IMR-90 (cell line): ENCODE results near the gene PRKN. TPM values are rescaled to one million over a fixed set of nuclear protein-coding genes. Genes with fewer than 3 reads are reported as not detected.

Experiments
- ATAC-seq: fragments of 200-7000 bp; cut with Tn5 transposase; 2 replicates; pipeline ENCODE4 v1.9.1; 2020; ENCODE audit warnings: low read depth, mild to moderate bottlenecking, moderate library complexity
- BruUV-seq: library from RNA; stranded (reverse); fragments of 400-500 nt; replicated peaks from 2 replicates; lab custom pipeline; 2021; lab: Mats Ljungman, UMichigan
- CTCF ChIA-PET: fragments of 300-600 bp; formaldehyde crosslinking; extraction: SDS; loops from one replicate; lab custom pipeline; 2021; ENCODE audit warnings: antibody characterized with exemption; lab: Yijun Ruan, JAX
- POLR2A ChIA-PET: fragments of 300-600 bp; sonication (Branson Sonifier 250); formaldehyde crosslinking; loops from one replicate; lab custom pipeline; 2022; ENCODE audit warnings: antibody characterized with exemption; ENCODE audit not compliant: unreplicated experiment; lab: Charles Lee
- DNase-seq: peaks from one replicate; pipeline ENCODE4 v3.0.0; 2013
- H2AFZ ChIP-seq: replicated peaks from 2 replicates; pipeline ENCODE3; 2013; ENCODE audit warnings: low read length, mild to moderate bottlenecking; ENCODE audit not compliant: poor library complexity
- H2AK5ac ChIP-seq: 2 replicates; pipeline ENCODE4 v1.6.1; 2013; ENCODE audit warnings: low read depth, low read length, inconsistent platforms
- H2AK9ac ChIP-seq: replicated peaks from 2 replicates; pipeline ENCODE3; 2013; ENCODE audit warnings: mild to moderate bottlenecking, low read depth, low read length, moderate library complexity; ENCODE audit not compliant: poor library complexity
- H2BK120ac ChIP-seq: 2 replicates; pipeline ENCODE4 v1.6.1; 2013; ENCODE audit warnings: low read depth, low read length, inconsistent platforms
- H2BK15ac ChIP-seq: 3 replicates; pipeline ENCODE4 v1.6.1; 2013; ENCODE audit warnings: low read depth, low read length, inconsistent platforms
- H2BK20ac ChIP-seq: 2 replicates; pipeline ENCODE4 v1.6.1; 2013; ENCODE audit warnings: low read depth, mild to moderate bottlenecking, inconsistent platforms, low read length, moderate library complexity
- H2BK5ac ChIP-seq: 2 replicates; pipeline ENCODE4 v1.6.1; 2013; ENCODE audit warnings: mild to moderate bottlenecking, low read depth, low read length, inconsistent platforms; ENCODE audit not compliant: poor library complexity, severe bottlenecking
- H3K14ac ChIP-seq: replicated peaks from 2 replicates; pipeline ENCODE4 v1.6.1; 2013; ENCODE audit warnings: low read depth, low read length, inconsistent platforms
- H3K18ac ChIP-seq: 2 replicates; pipeline ENCODE4 v1.6.1; 2013; ENCODE audit warnings: low read depth, low read length, control low read depth
- H3K23ac ChIP-seq: 2 replicates; pipeline ENCODE4 v1.6.1; 2013; ENCODE audit warnings: low read depth, low read length, inconsistent platforms
- H3K27ac ChIP-seq: 2 replicates; pipeline ENCODE4 v1.5.1; 2013; ENCODE audit warnings: mild to moderate bottlenecking, control low read depth, low read length; ENCODE audit not compliant: insufficient read depth
- H3K27me3 ChIP-seq: 2 replicates; pipeline ENCODE4 v1.6.1; 2013; ENCODE audit warnings: low read length; ENCODE audit not compliant: control insufficient read depth, insufficient read depth
- H3K36me3 ChIP-seq: 2 replicates; pipeline ENCODE4 v1.6.1; 2013; ENCODE audit warnings: low read length, mixed read lengths; ENCODE audit not compliant: control insufficient read depth, insufficient read depth
- H3K4ac ChIP-seq: 2 replicates; pipeline ENCODE4 v1.6.1; 2013; ENCODE audit warnings: low read depth, low read length, inconsistent platforms
- H3K4me1 ChIP-seq: 2 replicates; pipeline ENCODE4 v1.6.1; 2013; ENCODE audit warnings: low read length, mixed read lengths; ENCODE audit not compliant: control insufficient read depth, insufficient read depth
- H3K4me2 ChIP-seq: 2 replicates; pipeline ENCODE4 v1.6.1; 2013; ENCODE audit warnings: low read depth, mild to moderate bottlenecking, control low read depth, low read length, moderate library complexity
- H3K4me3 ChIP-seq: 2 replicates; pipeline ENCODE4 v1.5.1; 2013; ENCODE audit warnings: low read depth, mild to moderate bottlenecking, control low read depth, low read length, moderate library complexity; ENCODE audit not compliant: insufficient read depth
- H3K56ac ChIP-seq: 2 replicates; pipeline ENCODE4 v1.6.1; 2013; ENCODE audit warnings: low read length, inconsistent platforms; ENCODE audit not compliant: insufficient read depth; ENCODE audit errors: extremely low read depth
- H3K79me1 ChIP-seq, 2 experiments: 2 replicates each; pipeline ENCODE4 v1.6.1; 2013; ENCODE audit warnings: low read length in 2 of 2, inconsistent platforms in 1 of 2, low read depth in 1 of 2
- H3K9ac ChIP-seq: 2 replicates; pipeline ENCODE4 v1.6.1; 2013; ENCODE audit warnings: low read depth, low read length, control low read depth
- H3K9me1 ChIP-seq: 2 replicates; pipeline ENCODE4 v1.6.1; 2013; ENCODE audit warnings: low read length, inconsistent platforms; ENCODE audit not compliant: insufficient read depth
- H3K9me3 ChIP-seq: 2 replicates; pipeline ENCODE4 v1.6.1; 2013; ENCODE audit warnings: low read length; ENCODE audit not compliant: control insufficient read depth, insufficient read depth
- H4K20me1 ChIP-seq: 2 replicates; pipeline ENCODE4 v1.6.1; 2013; ENCODE audit warnings: low read length, inconsistent platforms; ENCODE audit not compliant: insufficient read depth
- H4K5ac ChIP-seq: 2 replicates; pipeline ENCODE4 v1.6.1; 2013; ENCODE audit warnings: mild to moderate bottlenecking, low read depth, low read length, control low read depth
- H4K8ac ChIP-seq, 2 experiments: 2 replicates each; pipeline ENCODE4 v1.6.1; 2013; ENCODE audit warnings: low read depth in 2 of 2, low read length in 2 of 2, control low read depth in 1 of 2, inconsistent platforms in 1 of 2
- H4K91ac ChIP-seq: 2 replicates; pipeline ENCODE4 v1.6.1; 2013; ENCODE audit warnings: low read depth, low read length, inconsistent platforms; ENCODE audit not compliant: insufficient read depth
- BHLHE40 ChIP-seq: fragments of 150-350 bp; IDR thresholded peaks from 2 replicates; pipeline ENCODE4 v1.6.1; 2016; ENCODE audit warnings: mild to moderate bottlenecking, low read depth, low read length
- CEBPB ChIP-seq: IDR thresholded peaks from 2 replicates; pipeline ENCODE4 v1.6.1; 2012; ENCODE audit warnings: low read depth, low read length, improper control_type of control experiment
- CHD1 ChIP-seq: IDR thresholded peaks from 2 replicates; pipeline ENCODE4 v1.6.1; 2012; ENCODE audit warnings: low read depth, low read length, improper control_type of control experiment
- CTCF ChIP-seq: conservative IDR thresholded peaks from 2 replicates; pipeline ENCODE4 v1.5.1; 2012; ENCODE audit warnings: mild to moderate bottlenecking, low read depth, low read length, improper control_type of control experiment
- ELK1 ChIP-seq: fragments of 150-350 bp; IDR thresholded peaks from 2 replicates; pipeline ENCODE4 v1.6.1; 2016; ENCODE audit warnings: low read depth, mild to moderate bottlenecking, low read length, moderate library complexity, borderline replicate concordance
- FOS ChIP-seq: fragments of 150-350 bp; IDR thresholded peaks from 2 replicates; pipeline ENCODE4 v1.6.1; 2016; ENCODE audit warnings: low read depth, low read length
- MAFK ChIP-seq: IDR thresholded peaks from 2 replicates; pipeline ENCODE4 v1.6.1; 2012; ENCODE audit warnings: low read depth, low read length, improper control_type of control experiment
- MAZ ChIP-seq: IDR thresholded peaks from 2 replicates; pipeline ENCODE4 v1.6.1; 2012; ENCODE audit warnings: low read depth, mild to moderate bottlenecking, low read length, improper control_type of control experiment, moderate library complexity, borderline replicate concordance
- MXI1 ChIP-seq: IDR thresholded peaks from 2 replicates; pipeline ENCODE4 v1.6.1; 2012; ENCODE audit warnings: low read depth, mild to moderate bottlenecking, low read length, moderate library complexity, borderline replicate concordance
- RCOR1 ChIP-seq: IDR thresholded peaks from 2 replicates; pipeline ENCODE4 v1.6.1; 2012; ENCODE audit warnings: mild to moderate bottlenecking, low read length, improper control_type of control experiment; ENCODE audit not compliant: insufficient replicate concordance
- RFX5 ChIP-seq: IDR thresholded peaks from 2 replicates; pipeline ENCODE4 v1.8.0; 2012; ENCODE audit warnings: low read depth, mild to moderate bottlenecking, low read length, moderate library complexity
- USF2 ChIP-seq: fragments of 150-350 bp; IDR thresholded peaks from 2 replicates; pipeline ENCODE4 v1.6.1; 2017; ENCODE audit warnings: mild to moderate bottlenecking, antibody characterized with exemption, low read length, low read depth
- WGBS, 2 experiments: methylation state at CpG; one replicate each; pipeline versions ENCODE4 v1.1.5 to v1.1.7; 2013; ENCODE audit warnings: missing lambda C conversion rate in 2 of 2; ENCODE audit not compliant: insufficient read length in 1 of 2; ENCODE audit errors: extremely low coverage in 2 of 2; 5-methylcytosine and 5-hydroxymethylcytosine counted together
- dilution Hi-C: fragments of 300-500 bp; cut with HindIII; formaldehyde crosslinking; loops from one replicate; pipeline ENCODE4 v1.14.3; 2018; ENCODE audit warnings: low sequenced_read_pairs; ENCODE audit not compliant: unreplicated experiment
- in situ Hi-C: fragments of 300-500 bp; cut with MboI; formaldehyde crosslinking; loops from 3 replicates; pipeline ENCODE4 v1.14.3; 2019; ENCODE audit warnings: low sequenced_read_pairs, inconsistent platforms, mixed read lengths
- intact Hi-C: fragments of 100-400 bp; cut with micrococcal nuclease; formaldehyde crosslinking; loops from 2 replicates; pipeline ENCODE4 v1.10.0; 2022
- polyA plus RNA-seq, 3 experiments: library from polyadenylated mRNA; depleted of rRNA; stranded (reverse); fragments of >200 nt; gene quantifications; 2 replicates each; pipeline ENCODE4 v1.2.3, GENCODE V29; 2012; ENCODE audit warnings: low replicate concordance in 1 of 3
- total RNA-seq: library from RNA; depleted of rRNA; stranded (reverse); fragments of >200 nt; gene quantifications from 2 replicates; pipeline ENCODE4 v1.2.3, GENCODE V29; 2012

The PRKN gene
- total and polyA plus RNA-seq, 2 of the 4 experiments (the other 2 are of a cell fraction), result 0.15 to 0.18 TPM

GRCh38 chr6:161347125-161347524, 1380.4 kb downstream of the PRKN start:
- Histone ChIP-seq H3K79me1 (no peaks in the 10 kb centered on the region), H3K9me3 (no peaks in the 10 kb centered on the region), H4K5ac (no peak overlapping the region), H2BK5ac (no peak overlapping the region), H4K8ac (no peak overlapping the region), H3K9me1 (no peaks in the 10 kb centered on the region), H2AK9ac (no peak overlapping the region), H3K36me3 (no peaks in the 10 kb centered on the region), H2AK5ac (no peak overlapping the region), H3K4ac (no peak overlapping the region), H3K4me1 (no peaks in the 10 kb centered on the region), H3K23ac (no peak overlapping the region), H2BK120ac (no peak overlapping the region), H3K18ac (no peak overlapping the region), H3K56ac (no peak overlapping the region), H3K9ac (no peak overlapping the region), H4K20me1 (no peaks in the 10 kb centered on the region), H3K4me2 (no peak overlapping the region), H4K91ac (no peak overlapping the region), H3K4me3 (no peak overlapping the region), H2AFZ (no peak overlapping the region), H2BK20ac (no peak overlapping the region), H3K27ac (no peak overlapping the region), H2BK15ac (no peak overlapping the region), H3K14ac (no peak overlapping the region), H3K27me3 (no peaks in the 10 kb centered on the region)
- no CpG with 5 or more reads among the region's 2 CpGs for WGBS, 2 experiments
- no peak for DNase-seq
- no peak for ATAC-seq
- ChIA-PET CTCF (no interaction called here), POLR2A (no interaction called here)
- TF ChIP-seq FOS (no peak), CHD1 (no peak), RFX5 (no peak), BHLHE40 (no peak), CTCF (no peak), ELK1 (no peak), MAFK (no peak), USF2 (no peak), MXI1 (no peak), CEBPB (no peak), MAZ (no peak), RCOR1 (no peak)
- intact Hi-C loops, result no loop called here
- dilution Hi-C loops, result no loop called here
- in situ Hi-C loops, result no loop called here
- no TSS peak for BruUV-seq
